CD4-positive, alpha-beta T cell treated with Interleukin-12 subunit alpha and Interleukin-12 subunit beta, for 1 hour (primary cell): ENCODE data around the gene ANKRD33B.
"Not testable (repeated sequence)": the region's sequence is repeated elsewhere in the genome, so short reads cannot be mapped to it uniquely, and the experiment has no call there.

Experiments
- DNase-seq: peaks from one replicate; pipeline ENCODE4 v3.0.0-alpha.2; 2020

The ANKRD33B gene

DNA sequence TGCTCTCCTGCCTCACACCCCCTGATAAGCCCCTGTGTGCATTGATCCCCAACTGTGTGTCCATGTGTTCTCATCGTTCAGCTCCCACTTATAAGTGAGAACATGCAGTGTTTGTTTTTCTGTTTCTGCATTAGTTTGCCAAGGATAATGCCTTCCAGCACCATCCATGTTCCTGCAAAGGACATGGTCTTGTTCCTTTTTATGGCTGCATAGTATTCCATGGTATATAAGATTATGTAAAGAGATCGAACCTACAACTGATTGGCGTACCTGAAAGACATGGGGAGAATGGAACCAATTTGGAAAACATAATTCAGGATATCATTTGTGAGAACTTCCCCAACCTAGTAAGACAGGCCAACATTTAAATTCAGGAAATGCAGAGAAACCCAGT, 32.4 kb downstream of the ANKRD33B start:
- DNase-seq: no peak

- DNase-seq: no peak
Observed at GRCh38 chr5:10596886-10597451, 33.1 kb downstream of the ANKRD33B start.

- DNase-seq: no peak
Observed at GRCh38 chr5:10599113-10599512, 35.2 kb downstream of the ANKRD33B start.

DNA sequence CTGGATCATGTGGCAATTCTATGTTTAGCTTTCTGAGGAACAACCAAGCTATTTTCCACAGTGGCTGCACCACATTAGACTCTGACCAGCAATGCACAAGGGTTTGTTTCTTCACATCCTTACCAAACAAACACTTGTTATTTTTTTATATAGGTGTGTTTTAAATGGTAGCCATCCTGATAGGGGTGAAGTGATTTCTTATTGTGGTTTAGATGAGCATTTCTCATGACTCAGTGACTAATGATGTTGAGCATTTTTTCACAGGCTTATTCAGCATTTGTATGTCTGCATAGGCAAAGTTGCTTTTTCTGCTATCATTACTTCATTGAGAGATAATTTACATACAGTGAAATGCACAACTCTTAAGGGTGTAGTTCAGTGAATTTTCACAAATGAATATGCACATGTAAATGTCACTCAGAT, 36.0 kb downstream of the ANKRD33B start:
- no peak for DNase-seq

- no peak for DNase-seq
Observed at GRCh38 chr5:10600626-10601245, 36.9 kb downstream of the ANKRD33B start.

DNA sequence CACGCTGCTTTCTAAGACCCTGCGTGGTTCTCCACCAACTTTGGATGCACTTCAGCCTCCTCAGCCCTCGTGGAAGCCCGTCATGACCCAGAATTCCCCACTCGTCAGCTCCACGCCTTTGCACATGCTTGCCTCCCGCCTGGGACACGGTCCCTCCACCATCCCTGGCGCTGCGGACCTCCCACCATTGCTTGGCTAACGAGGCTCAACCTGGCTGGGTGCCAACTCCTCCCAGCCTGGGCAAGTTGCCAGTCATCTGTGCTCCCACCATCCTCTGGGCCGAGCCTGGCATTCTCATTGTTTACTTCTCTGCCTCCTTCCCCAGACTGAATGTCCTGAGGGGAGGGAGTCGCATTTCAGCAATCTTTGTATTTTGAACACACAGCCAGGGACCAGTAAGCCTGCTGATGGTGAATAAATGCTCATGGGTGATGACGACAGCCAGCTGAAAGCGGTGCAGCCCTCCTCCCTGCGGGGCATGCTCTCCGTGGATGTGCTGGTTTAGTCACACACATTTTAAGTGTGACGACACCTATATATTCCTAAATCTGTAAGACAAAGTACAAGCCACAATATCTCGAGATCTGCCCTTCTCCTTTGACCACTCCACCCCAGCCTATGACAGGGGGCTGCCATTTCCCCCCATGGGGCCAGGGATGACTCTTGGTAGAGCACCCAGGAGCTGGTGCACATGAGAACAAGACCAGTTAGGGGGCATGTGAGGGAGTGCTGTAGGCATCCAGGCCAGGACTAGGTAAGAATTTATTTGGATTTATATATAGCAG, 37.6 kb downstream of the ANKRD33B start:
- DNase-seq: no peak

GRCh38 chr5:10602031-10602806, 38.3 kb downstream of the ANKRD33B start:
- DNase-seq: no peak

DNA sequence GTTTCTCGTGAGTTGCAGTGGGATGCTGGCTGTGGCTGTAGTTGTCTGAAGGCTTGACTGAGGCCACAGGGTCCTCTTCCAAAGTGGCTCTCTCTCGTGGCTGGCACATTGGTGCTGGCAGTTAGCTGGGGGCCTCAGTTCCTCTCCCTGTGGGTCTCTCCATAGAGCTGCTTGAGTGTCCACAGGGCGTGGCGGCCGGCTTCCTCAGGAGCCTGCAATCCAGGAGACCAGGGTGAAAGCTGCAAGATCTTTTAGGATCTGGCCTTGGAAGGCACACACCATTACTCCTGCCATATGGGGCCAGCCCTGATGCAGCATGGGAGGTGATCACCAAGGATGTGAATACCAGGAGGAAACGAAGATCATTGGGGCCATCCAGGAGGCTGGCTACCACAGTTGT, 41.1 kb downstream of the ANKRD33B start:
- no peak for DNase-seq

- DNase-seq: not testable (repeated sequence)
Observed at GRCh38 chr5:10606632-10607022, 42.8 kb downstream of the ANKRD33B start.

DNA sequence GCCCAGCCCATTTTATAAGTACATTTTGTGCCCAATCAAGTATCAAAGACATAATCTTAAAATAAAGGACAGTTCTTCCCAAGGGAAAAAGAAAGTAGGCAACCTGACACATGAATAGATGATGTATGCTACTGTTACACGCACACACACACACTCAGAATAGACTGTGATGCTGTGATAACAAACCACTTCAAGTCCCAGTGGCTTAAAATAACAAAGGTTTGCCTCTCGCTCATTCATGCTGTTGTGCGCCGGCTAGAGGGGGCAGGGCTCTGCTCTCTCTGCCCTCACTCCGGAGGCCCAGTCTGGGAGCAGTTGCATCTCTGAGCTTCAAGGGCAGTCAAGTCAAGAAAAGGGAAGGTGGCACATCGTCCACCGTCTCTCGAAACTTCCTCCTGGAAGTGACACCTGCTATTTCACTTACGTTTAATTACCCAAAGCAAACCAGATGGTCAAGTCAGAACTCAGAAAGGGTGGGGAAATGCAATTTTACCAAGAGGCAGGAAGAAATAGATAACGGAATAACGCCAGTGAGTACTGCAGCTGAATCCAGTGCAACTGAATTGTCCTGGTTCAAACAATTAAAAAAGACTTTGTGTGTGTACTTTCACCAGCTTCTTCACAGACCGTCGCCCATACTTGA, 43.3 kb downstream of the ANKRD33B start:
- no peak for DNase-seq

DNA sequence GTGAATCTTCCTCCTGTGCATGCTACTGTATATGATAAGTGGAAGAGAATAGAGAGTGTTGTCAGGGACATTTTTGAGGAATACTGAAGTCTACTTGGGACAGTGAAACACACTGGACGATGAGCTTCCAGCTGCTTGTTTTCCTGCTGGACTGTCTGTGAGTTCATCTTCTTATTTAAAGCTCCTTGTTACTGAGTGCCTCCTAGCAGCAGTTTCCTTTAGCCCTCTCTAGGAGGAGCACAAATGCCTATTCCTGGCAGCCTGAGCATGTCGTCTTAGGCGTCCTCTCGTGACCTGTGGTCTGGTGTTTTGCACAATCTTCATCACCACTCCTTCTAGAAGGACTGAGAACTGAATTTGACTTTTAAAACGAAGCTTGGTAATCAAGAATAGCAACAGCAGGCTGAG, 43.8 kb downstream of the ANKRD33B start:
- no peak for DNase-seq

GRCh38 chr5:10608081-10608480, 44.2 kb downstream of the ANKRD33B start:
- not testable (repeated sequence) for DNase-seq

DNA sequence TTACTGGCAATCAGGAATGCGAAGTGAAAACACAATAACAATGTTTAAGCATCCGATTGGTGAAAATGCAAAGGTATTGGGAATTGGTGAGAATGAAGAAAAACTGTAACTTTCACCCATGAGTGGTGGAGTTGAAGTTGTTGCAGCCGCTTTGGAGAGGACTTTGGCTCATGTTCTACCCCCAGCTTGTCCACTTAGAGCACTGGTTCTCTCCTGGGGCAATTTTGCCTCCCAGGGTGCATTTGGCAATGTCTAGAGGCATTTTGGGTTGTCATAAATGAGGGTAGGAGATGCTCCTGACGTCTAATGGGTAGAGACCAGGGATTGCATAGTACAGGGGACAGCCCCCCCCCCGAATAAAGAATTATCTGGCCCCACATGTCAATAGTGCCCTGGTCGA, 46.2 kb downstream of the ANKRD33B start:
- DNase-seq: no peak

DNA sequence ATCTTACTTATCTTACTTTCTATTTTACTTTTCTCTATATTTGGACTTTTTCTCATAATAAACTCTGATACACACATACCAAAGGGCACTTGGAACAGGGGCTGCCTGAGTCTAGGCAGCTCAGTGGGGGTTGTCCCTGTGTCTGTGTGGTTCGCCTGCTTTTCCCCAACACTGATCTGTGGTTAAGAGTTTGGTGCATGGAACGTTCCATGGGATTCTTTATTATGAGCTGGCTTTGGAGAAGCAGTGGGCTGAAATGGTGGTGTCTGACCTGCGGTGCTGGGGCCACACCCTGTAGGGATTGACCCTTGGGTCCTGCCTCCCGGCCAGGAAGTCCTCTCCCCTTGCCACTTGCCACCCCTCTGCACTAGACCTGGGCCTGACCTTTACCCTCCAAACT, 47.4 kb downstream of the ANKRD33B start:
- DNase-seq: no peak

DNA sequence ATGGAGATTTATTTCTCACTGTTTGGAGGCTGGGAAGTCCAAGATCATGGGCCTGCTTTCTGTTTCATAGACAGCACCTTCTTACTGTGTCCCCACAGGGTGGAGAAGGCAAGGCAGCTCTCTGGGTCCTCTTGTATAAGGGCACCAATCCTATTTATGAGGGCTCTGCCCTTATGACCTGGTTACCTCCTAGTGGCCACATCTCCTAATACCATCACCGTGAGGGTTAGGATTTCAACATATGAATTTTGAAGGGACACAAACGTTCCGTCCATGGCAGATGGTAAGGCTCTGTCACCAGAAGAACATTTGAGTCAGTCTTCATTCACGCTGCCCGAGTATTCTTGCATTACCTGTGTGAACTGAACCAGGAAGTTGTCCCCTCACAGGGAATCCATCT, 48.4 kb downstream of the ANKRD33B start:
- no peak for DNase-seq

DNA sequence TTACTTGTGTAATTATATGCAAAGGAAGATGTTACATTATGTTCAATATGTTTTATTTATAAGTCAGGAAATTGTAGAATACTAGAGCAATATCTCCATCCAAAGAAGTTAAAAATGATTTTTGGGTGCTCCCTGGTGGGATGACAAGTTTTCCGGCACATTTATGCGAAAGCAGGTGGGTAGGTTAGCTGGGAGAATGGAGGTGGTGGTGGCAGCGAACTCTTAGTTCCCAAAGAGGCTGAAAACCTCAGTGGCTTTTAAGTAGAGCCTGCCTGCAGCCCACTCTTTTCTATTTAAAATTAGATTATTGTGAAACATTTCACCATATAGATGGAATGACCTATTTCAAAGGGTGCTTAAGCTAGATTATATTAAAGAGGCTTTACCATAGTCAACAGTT, 51.8 kb downstream of the ANKRD33B start:
- DNase-seq: no peak

DNA sequence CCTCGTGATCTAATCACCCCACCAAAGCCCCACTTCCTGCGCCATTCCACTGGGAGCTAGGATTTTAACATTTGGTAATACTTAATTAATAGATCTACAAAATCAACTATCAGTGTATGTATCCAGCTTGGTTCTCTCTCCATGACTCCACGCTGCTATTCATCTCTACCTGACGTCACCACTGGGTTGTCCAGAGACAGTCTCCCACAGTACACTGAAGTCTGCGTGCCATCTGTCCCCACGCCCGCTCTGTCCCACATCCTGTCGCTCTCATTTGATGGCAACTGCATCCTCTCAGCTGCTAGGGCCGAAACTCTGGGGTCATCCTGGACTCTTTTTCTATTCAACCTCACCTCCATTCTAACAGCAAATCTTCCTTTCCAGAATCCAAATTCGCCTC, 53.2 kb downstream of the ANKRD33B start:
- DNase-seq: no peak

DNA sequence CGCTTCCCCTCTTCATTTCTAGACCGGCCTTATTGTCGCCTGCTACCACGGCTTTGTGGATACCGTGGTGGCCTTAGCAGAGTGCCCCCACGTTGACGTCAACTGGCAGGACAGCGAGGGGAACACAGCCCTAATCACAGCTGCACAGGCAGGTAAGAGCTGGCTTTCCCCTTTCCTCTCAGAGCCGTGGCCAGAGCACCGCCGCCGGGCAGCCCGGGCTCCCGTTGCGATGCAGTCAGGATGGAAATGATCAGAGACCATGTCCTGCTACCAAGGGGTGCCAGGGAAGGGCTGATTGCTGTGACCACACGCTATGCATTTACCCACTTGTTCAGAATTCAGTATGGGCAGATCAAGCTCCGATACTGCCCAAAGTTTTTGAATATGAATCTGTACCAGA, 54.4 kb downstream of the ANKRD33B start:
- no peak for DNase-seq

GRCh38 chr5:10619649-10620048, 55.8 kb downstream of the ANKRD33B start:
- no peak for DNase-seq

- DNase-seq: no peak
Observed at GRCh38 chr5:10620346-10620745, 56.5 kb downstream of the ANKRD33B start.

DNA sequence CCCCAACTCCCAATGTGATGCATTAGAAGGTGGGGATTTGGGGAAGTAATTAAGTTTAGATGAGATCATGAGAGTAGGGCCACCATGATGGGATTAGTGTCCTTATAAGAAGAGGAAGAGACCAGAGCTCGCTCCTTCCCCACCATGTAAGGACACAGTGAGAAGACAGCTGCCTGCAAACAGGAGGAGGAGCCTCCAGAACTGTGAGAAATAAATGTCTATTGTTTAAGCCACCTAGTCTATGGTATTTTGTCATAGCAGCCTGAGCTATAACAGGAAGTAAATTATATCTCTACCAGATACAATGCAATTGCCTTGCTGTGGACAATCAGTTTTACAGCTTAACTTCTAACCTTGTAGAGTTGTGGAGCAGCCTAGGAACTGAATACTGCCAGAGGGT, 58.0 kb downstream of the ANKRD33B start:
- DNase-seq: no peak

DNA sequence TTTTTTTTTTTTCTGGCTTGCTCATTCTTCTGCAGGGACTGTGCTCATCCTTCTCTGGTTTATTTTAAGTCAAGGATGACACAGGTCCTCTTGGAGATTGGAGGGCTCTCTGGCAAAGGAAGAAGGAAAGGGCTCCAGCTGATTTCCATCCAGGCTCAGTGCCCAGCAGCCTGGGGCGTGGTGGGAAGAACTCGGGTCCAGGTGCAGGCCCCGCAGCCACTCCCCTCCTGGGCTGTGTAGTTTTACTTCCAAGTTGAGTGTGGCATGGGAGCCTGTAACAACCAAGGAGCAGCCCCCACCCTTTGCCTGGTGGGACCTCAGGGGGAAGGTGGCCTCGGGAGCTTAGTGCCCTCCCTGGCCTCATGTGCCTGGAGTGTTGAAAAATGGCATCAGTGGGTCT, 58.9 kb downstream of the ANKRD33B start:
- DNase-seq: no peak

DNA sequence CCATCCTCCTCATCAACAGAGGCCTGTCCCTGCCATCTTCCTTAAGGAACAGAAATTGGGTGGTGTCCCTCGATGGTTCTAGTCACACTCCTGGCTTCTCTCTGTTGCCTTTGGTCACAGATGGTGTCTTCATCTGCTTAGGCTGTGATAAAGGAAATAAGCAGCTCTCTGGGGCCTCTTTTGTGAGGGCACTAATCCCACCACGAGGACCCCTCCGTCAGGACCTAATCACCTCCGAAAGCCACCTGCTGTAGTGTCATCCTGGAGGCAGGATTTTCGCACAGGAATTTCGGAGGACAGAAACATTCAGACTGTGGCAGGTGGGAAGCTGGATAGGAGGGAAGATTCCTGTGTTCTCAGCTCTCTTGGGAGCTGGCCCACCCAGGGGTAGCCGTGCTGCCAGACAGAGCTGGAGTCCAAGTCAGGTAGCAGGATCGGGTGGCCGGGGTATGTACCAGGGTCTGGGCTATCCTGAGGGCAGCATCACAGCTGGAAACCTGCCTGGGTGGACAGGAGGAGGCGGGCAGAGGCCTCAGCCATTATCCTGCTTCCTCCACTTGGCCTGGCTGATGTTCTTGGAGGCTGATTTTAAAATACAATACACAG, 59.5 kb downstream of the ANKRD33B start:
- DNase-seq: no peak
